H9 (cell line): ENCODE results near the gene ZSWIM6. TPM values are rescaled to one million over a fixed set of nuclear protein-coding genes. Genes with fewer than 3 reads are reported as not detected.

Experiments used
- DNase-seq: peaks from one replicate; pipeline ENCODE4 v3.0.0-alpha.2; 2017
- H2AFZ ChIP-seq: one replicate; pipeline ENCODE4 v1.6.1; 2013; ENCODE audit warnings: mild to moderate bottlenecking, low read length, control low read depth, moderate library complexity
- H2AK5ac ChIP-seq: 2 replicates; pipeline ENCODE4 v1.6.1; 2013; ENCODE audit warnings: low read length, control low read depth, mixed read lengths; ENCODE audit not compliant: insufficient read length
- H2BK120ac ChIP-seq: one replicate; pipeline ENCODE4 v1.6.1; 2013; ENCODE audit warnings: low read depth, mild to moderate bottlenecking, low read length, control low read depth, inconsistent platforms; ENCODE audit not compliant: poor library complexity, severe bottlenecking
- H2BK12ac ChIP-seq: 2 replicates; pipeline ENCODE4 v1.6.1; 2013; ENCODE audit warnings: low read length, control low read depth, mixed read lengths, low read depth; ENCODE audit not compliant: insufficient read length
- H2BK15ac ChIP-seq: 2 replicates; pipeline ENCODE4 v1.6.1; 2013; ENCODE audit warnings: low read depth, low read length, control low read depth
- H2BK20ac ChIP-seq: one replicate; pipeline ENCODE4 v1.6.1; 2013; ENCODE audit warnings: low read depth, mild to moderate bottlenecking, low read length, control low read depth, inconsistent platforms; ENCODE audit not compliant: poor library complexity, severe bottlenecking
- H2BK5ac ChIP-seq: 2 replicates; pipeline ENCODE4 v1.6.1; 2013; ENCODE audit warnings: low read length, control low read depth, mixed read lengths; ENCODE audit not compliant: insufficient read length
- H3K14ac ChIP-seq: 2 replicates; pipeline ENCODE4 v1.6.1; 2013; ENCODE audit warnings: low read length, control low read depth; ENCODE audit not compliant: insufficient read depth
- H3K18ac ChIP-seq: 2 replicates; pipeline ENCODE4 v1.6.1; 2013; ENCODE audit warnings: low read depth, mild to moderate bottlenecking, mixed read lengths, low read length, control low read depth; ENCODE audit not compliant: insufficient read length
- H3K23ac ChIP-seq: 2 replicates; pipeline ENCODE4 v1.6.1; 2013; ENCODE audit warnings: low read length, control low read depth, mixed read lengths, low read depth; ENCODE audit not compliant: insufficient read length
- H3K23me2 ChIP-seq: 2 replicates; pipeline ENCODE4 v1.6.1; 2013; ENCODE audit warnings: low read depth, mild to moderate bottlenecking, mixed read lengths, low read length, control low read depth; ENCODE audit not compliant: insufficient read length, poor library complexity, severe bottlenecking
- H3K27ac ChIP-seq: 2 replicates; pipeline ENCODE4 v1.5.1; 2013; ENCODE audit warnings: low read length, control low read depth, mixed read lengths, low read depth; ENCODE audit not compliant: insufficient read length
- H3K27me3 ChIP-seq: 2 replicates; pipeline ENCODE4 v1.6.1; 2013; ENCODE audit warnings: low read length, control low read depth, inconsistent platforms; ENCODE audit not compliant: insufficient read depth
- H3K4ac ChIP-seq: 2 replicates; pipeline ENCODE4 v1.6.1; 2013; ENCODE audit warnings: low read depth, mild to moderate bottlenecking, control low read depth, inconsistent platforms, low read length, moderate library complexity
- H3K4me1 ChIP-seq: 2 replicates; pipeline ENCODE4 v1.6.1; 2013; ENCODE audit warnings: low read length, control low read depth, inconsistent platforms; ENCODE audit not compliant: insufficient read depth
- H3K4me2 ChIP-seq: 2 replicates; pipeline ENCODE4 v1.6.1; 2013; ENCODE audit warnings: low read length, control low read depth, mixed read lengths; ENCODE audit not compliant: insufficient read length, insufficient read depth
- H3K56ac ChIP-seq: 2 replicates; pipeline ENCODE4 v1.6.1; 2013; ENCODE audit warnings: low read depth, mild to moderate bottlenecking, mixed read lengths, low read length, control low read depth; ENCODE audit not compliant: insufficient read length
- H3K79me1 ChIP-seq: 2 replicates; pipeline ENCODE4 v1.6.1; 2013; ENCODE audit warnings: low read depth, mild to moderate bottlenecking, moderate library complexity, low read length, control low read depth, inconsistent platforms; ENCODE audit not compliant: insufficient read depth, poor library complexity, severe bottlenecking
- H3K79me2 ChIP-seq: 2 replicates; pipeline ENCODE4 v1.6.1; 2013; ENCODE audit warnings: low read length, control low read depth, inconsistent platforms; ENCODE audit not compliant: insufficient read depth
- H3K9ac ChIP-seq: 2 replicates; pipeline ENCODE4 v1.6.1; 2013; ENCODE audit warnings: low read length, control low read depth, mixed read lengths; ENCODE audit not compliant: insufficient read length; ENCODE audit errors: extremely low read depth
- H3K9me3 ChIP-seq: one replicate; pipeline ENCODE4 v1.6.1; 2013; ENCODE audit warnings: low read depth, low read length, inconsistent platforms; ENCODE audit not compliant: control insufficient read depth
- H3T11ph ChIP-seq: one replicate; pipeline ENCODE4 v1.6.1; 2013; ENCODE audit warnings: mild to moderate bottlenecking, low read length, control low read depth, inconsistent platforms
- H4K20me1 ChIP-seq: one replicate; pipeline ENCODE4 v1.6.1; 2013; ENCODE audit not compliant: control insufficient read depth, insufficient read length, insufficient read depth
- H4K5ac ChIP-seq: 2 replicates; pipeline ENCODE4 v1.6.1; 2013; ENCODE audit warnings: low read depth, mild to moderate bottlenecking, mixed read lengths, low read length, control low read depth; ENCODE audit not compliant: insufficient read length
- H4K8ac ChIP-seq: replicated peaks from 2 replicates; pipeline ENCODE4 v1.6.1; 2013; ENCODE audit warnings: low read length, control low read depth, mixed read lengths, low read depth; ENCODE audit not compliant: insufficient read length
- H4K91ac ChIP-seq: 2 replicates; pipeline ENCODE4 v1.6.1; 2013; ENCODE audit warnings: low read depth, mild to moderate bottlenecking, moderate library complexity, mixed read lengths, low read length, control low read depth; ENCODE audit not compliant: insufficient read length
- H3K27ac Mint-ChIP-seq, 3 experiments: 2 replicates in 2 of 3; 3 replicates in 1 of 3; pipeline ENCODE4 v1.8.0; 2020 to 2021; ENCODE audit warnings: mixed read lengths in 3 of 3, mild to moderate bottlenecking in 1 of 3, moderate library complexity in 1 of 3
- H3K27me3 Mint-ChIP-seq: 2 replicates; pipeline ENCODE4 v1.8.0; 2021; ENCODE audit warnings: low read depth, mild to moderate bottlenecking, moderate library complexity, mixed read lengths
- H3K36me3 Mint-ChIP-seq, 3 experiments: 2 replicates in 2 of 3; 3 replicates in 1 of 3; pipeline ENCODE4 v1.8.0; 2020 to 2021; ENCODE audit warnings: low read depth in 3 of 3, mixed read lengths in 3 of 3; ENCODE audit not compliant: insufficient read depth in 1 of 3
- H3K4me1 Mint-ChIP-seq, 2 experiments: 2 replicates each; pipeline ENCODE4 v1.8.0; 2020; ENCODE audit warnings: mixed read lengths in 2 of 2
- H3K4me3 Mint-ChIP-seq, 2 experiments: 2 replicates in 1 of 2; 3 replicates in 1 of 2; pipeline ENCODE4 v1.8.0; 2020 to 2021; ENCODE audit warnings: mild to moderate bottlenecking in 2 of 2, mixed read lengths in 2 of 2, moderate library complexity in 1 of 2
- H3K9me3 Mint-ChIP-seq, 2 experiments: 2 replicates in 1 of 2; 3 replicates in 1 of 2; pipeline ENCODE4 v1.8.0; 2020; ENCODE audit warnings: mild to moderate bottlenecking in 2 of 2, mixed read lengths in 2 of 2, moderate library complexity in 1 of 2
- CTCF ChIP-seq: fragments of 200-600 bp; sonication (generic); conservative IDR thresholded peaks from 3 replicates; pipeline ENCODE4 v1.8.0; 2021; ENCODE audit warnings: antibody characterized with exemption, mild to moderate bottlenecking
- total RNA-seq: library from RNA; stranded (reverse); gene quantifications from 2 replicates; pipeline ENCODE4 v1.2.1, GENCODE V29; 2021

The ZSWIM6 gene
- total RNA-seq, 1 experiment from 2014 or later, result 11.5 TPM

GRCh38 chr5:61285531-61285930, 46.5 kb upstream of the ZSWIM6 start:
- H3K4me1 Mint-ChIP-seq, result peaks cover 5 to 14% of the 10 kb centered on the region in 2 experiments
- no peaks in the 10 kb centered on the region for H3K4me1 ChIP-seq
- H3K14ac ChIP-seq, result no peak overlapping the region
- no peaks in the 10 kb centered on the region for H3K79me1 ChIP-seq
- H3K27ac Mint-ChIP-seq, result no peak overlapping the region
- H2BK5ac ChIP-seq, result no peak overlapping the region
- no peaks in the 10 kb centered on the region for H3K79me2 ChIP-seq
- H2AK5ac ChIP-seq, result no peak overlapping the region
- no peak overlapping the region for H2BK120ac ChIP-seq
- H4K20me1 ChIP-seq, result no peaks in the 10 kb centered on the region
- H3K9me3 ChIP-seq, result no peaks in the 10 kb centered on the region
- H3K27ac ChIP-seq, result no peak overlapping the region
- H3K9ac ChIP-seq, result no peak overlapping the region
- H2BK15ac ChIP-seq, result no peak overlapping the region
- H3K4me2 ChIP-seq, result no peak overlapping the region
- no peak overlapping the region for H2AFZ ChIP-seq
- no peak for TF ChIP-seq CTCF
- no peak overlapping the region for H3K56ac ChIP-seq
- H3K23ac ChIP-seq, result no peak overlapping the region
- no peak for DNase-seq
- no peak overlapping the region for H2BK12ac ChIP-seq
- no peak overlapping the region for H4K5ac ChIP-seq
- no peak overlapping the region for H3K4me3 Mint-ChIP-seq
- no peak overlapping the region for H3T11ph ChIP-seq
- H3K23me2 ChIP-seq, result no peaks in the 10 kb centered on the region
- H3K27me3 Mint-ChIP-seq, result no peaks in the 10 kb centered on the region
- H3K4ac ChIP-seq, result no peak overlapping the region
- H3K36me3 Mint-ChIP-seq, result no peaks in the 10 kb centered on the region
- no peak overlapping the region for H2BK20ac ChIP-seq
- no peaks in the 10 kb centered on the region; a peak in 1 of 5 replicates for H3K9me3 Mint-ChIP-seq
- no peak overlapping the region for H4K8ac ChIP-seq
- H3K27me3 ChIP-seq, result no peaks in the 10 kb centered on the region
- H4K91ac ChIP-seq, result no peak overlapping the region
- no peak overlapping the region for H3K18ac ChIP-seq
